ENCODE measurements around the gene ADARB1. TPM values are rescaled to one million over a fixed set of nuclear protein-coding genes. Genes with fewer than 3 reads are reported as not detected.
"Not testable (repeated sequence)": the region's sequence is repeated elsewhere in the genome, so short reads cannot be mapped to it uniquely, and the experiment has no call there.

The ADARB1 gene
- 10 to 100 TPM; 28.7 to 38.5 TPM for total RNA-seq

DNA sequence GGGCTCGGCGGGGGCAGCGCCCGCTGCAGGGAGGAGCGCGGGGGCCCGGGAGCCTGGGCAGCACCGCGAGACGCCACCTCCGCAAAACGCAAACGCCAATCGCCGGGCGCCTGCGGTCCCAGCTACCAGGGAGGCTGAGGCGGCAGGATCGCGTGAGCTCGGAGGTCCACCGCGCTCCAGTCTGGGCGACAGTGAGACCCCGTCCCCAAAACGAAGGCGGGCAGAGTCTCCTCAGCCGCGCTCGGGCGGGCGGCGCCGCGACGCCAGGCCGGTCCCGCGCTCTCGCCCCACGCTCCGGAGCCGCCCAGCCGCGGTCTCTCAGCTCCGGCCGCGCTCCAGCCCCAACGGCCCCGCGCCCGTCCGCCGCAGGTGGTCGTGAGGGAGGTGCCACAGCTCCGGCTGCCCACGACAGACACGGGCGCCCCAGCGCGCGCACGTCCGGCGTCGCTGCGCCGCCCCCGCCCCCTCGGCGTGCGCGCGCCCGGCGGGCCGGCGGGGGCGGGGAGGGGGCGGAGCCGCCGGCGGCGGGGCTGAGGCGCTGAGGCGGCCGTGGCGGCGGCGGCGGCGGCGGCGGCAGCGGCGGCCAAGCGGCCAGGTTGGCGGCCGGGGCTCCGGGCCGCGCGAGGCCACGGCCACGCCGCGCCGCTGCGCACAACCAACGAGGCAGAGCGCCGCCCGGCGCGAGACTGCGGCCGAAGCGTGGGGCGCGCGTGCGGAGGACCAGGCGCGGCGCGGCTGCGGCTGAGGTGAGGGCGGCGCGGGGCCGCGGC lies at the start of gene ADARB1:
Gene ADARB1 (plus strand): TSS at position 533 of the 770 bp plus-strand sequence. CDS start 97,077 bp downstream, outside the sequence.
- Mint-ChIP-seq H3K27me3 (peaks cover 3 to 9% of the 10 kb centered on the region in 2 donors), H3K9me3 (no peaks in the 10 kb centered on the region), H3K4me1 (ENCODE audit: low read depth in 2 of 2) (peaks cover 30 to 33% of the 10 kb centered on the region in 2 donors), H3K4me3 (peak within 1 kb of the TSS; percentile 98), H3K27ac (peak within 1 kb of the TSS; percentile 82 to 87), H3K36me3 (no peaks in the 10 kb centered on the region)
- DNase-seq (ENCODE audit: low spot score): peak; percentile 76
- peak; percentile 83 to 85 for ATAC-seq

- Mint-ChIP-seq H3K36me3 (peaks cover 5% of the 10 kb centered on the region), H3K27ac (no peak overlapping the region), H3K27me3 (peaks cover 0 to 15% of the 10 kb centered on the region in 2 donors), H3K9me3 (peaks cover 3% of the 10 kb centered on the region), H3K4me3 (no peak overlapping the region), H3K4me1 (ENCODE audit: low read depth in 2 of 2) (peaks cover 0 to 2% of the 10 kb centered on the region in 2 donors)
- DNase-seq (ENCODE audit: low spot score) (peak; percentile 51), ATAC-seq (no peak)
These were observed 48.2 kb upstream of the ADARB1 start for GRCh38 chr21:45026066-45026745.

DNA sequence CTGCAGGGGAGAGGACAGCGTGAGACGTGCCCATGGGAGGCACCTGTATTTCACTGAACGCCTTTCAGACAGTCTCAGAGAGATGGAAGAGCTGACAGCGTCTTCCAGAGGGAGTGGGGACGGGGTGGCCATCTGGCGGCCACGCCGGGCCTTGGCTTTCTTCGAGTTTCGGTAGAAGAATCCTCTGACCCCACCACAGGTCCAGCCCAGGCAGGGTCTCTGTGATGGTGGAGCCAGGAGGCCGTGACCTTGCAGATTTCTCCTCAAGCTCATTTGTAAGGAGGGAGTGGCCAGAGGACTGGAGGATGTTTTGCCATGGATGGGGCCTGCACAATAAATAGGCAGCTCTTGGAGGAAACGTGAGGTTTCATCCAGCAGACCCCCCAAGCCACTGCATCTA lies 47.6 kb upstream of the ADARB1 start:
- H3K4me1 Mint-ChIP-seq (ENCODE audit: low read depth in 2 of 2): peaks cover 0 to 3% of the 10 kb centered on the region in 2 donors
- peaks cover 3% of the 10 kb centered on the region for H3K9me3 Mint-ChIP-seq
- H3K27ac Mint-ChIP-seq: no peak overlapping the region
- peaks cover 5% of the 10 kb centered on the region for H3K36me3 Mint-ChIP-seq
- peak; percentile 32 for DNase-seq (ENCODE audit: low spot score)
- no peak for ATAC-seq
- H3K4me3 Mint-ChIP-seq: no peak overlapping the region
- peaks cover 0 to 13% of the 10 kb centered on the region in 2 donors for H3K27me3 Mint-ChIP-seq

DNA sequence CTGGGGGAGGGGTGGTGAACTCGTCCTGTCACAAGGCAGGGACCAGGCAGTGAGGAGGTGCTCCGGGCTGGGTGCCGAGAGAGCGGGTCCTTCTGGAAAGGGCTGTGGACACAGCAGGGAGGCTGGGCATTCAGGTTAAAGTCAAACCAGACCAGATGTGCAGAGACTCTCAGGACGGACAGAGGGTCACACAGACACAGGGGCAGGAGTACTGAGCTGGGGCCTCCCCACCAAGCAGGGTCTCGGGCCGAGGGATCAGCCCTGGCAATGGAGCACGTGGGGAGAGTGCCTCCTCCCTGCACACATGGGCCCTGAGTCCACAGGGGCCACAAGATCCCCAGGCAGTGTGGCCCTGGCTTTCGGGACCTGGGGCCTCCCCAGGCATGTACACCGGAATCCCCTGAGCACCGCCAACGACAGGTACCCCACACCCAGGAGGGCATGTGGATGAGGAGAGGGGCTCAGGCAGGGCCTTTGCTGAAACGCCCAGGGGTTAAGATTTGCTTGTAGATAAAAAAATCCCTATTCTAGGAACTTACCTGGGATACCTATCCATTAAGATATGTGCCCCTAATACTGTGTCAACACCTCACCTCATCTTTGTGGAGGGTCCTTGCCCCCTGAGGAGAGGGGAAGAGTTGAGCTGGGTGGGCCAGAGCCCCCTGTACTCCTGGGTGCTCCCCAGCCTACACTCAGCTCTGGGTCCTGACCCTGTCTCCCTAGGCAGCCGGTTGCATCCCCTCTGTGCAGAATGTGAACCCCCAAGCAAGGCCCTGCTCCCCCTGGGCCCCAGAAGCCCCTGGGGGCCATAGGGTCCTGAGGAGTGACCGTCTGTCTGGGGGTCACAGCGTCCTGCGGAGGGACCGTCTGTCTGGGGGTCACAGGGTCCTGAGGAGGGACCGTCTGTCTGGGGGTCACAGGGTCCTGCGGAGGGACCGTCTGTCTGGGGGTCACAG lies 46.9 kb upstream of the ADARB1 start:
- no peak overlapping the region for H3K4me3 Mint-ChIP-seq
- ATAC-seq (no peak), DNase-seq (ENCODE audit: low spot score) (peak; percentile 37)
- H3K27ac Mint-ChIP-seq: no peak overlapping the region
- peaks cover 0 to 3% of the 10 kb centered on the region in 2 donors for H3K4me1 Mint-ChIP-seq (ENCODE audit: low read depth in 2 of 2)
- H3K36me3 Mint-ChIP-seq: peaks cover 5% of the 10 kb centered on the region
- peaks cover 3% of the 10 kb centered on the region for H3K9me3 Mint-ChIP-seq
- H3K27me3 Mint-ChIP-seq: peaks cover 0 to 15% of the 10 kb centered on the region in 2 donors

- H3K27me3 Mint-ChIP-seq: peaks cover 4 to 14% of the 10 kb centered on the region in 2 donors
- not testable (repeated sequence) for H3K4me3 Mint-ChIP-seq; H3K27ac Mint-ChIP-seq; H3K9me3 Mint-ChIP-seq; H3K36me3 Mint-ChIP-seq; ATAC-seq; H3K4me1 Mint-ChIP-seq (ENCODE audit: low read depth in 2 of 2)
- peak; percentile 34 for DNase-seq (ENCODE audit: low spot score)
These were observed 45.7 kb upstream of the ADARB1 start for GRCh38 chr21:45028645-45029044.

DNA sequence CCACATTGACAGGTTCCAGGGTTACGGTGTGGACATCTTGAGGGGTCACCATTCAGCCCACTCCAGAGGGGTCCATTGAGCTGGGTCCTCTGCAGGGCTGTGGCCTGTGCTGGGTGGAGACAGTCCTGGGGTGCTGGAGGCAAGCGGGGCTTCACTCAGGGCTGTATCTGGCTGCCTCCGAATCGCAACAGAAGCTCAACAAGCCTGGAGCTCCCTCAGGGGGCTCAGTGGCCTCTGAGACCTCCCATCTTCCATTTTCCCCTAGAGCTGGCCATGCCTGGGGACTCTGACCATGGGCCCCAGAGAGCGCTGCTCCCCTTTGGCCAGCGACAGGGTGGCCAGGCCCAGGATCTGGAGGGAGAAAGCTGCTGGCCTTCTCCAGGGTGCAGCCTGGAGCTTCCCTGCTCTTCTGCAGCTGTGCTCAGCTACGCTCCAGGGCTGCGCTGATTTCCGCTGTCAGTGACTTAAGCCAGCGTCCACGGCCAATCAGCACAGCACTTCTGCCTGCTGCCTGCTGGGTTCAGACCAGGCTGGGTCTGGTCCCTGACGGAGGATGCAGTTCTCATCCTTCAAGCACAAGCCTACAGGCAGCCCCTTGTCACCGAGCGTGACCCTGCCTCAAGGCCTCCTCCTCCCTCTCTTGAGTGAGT lies 45.0 kb upstream of the ADARB1 start:
- Mint-ChIP-seq H3K4me1 (ENCODE audit: low read depth in 2 of 2) (peaks cover 0 to 3% of the 10 kb centered on the region in 2 donors), H3K4me3 (no peak overlapping the region), H3K9me3 (peaks cover 2% of the 10 kb centered on the region), H3K27me3 (peaks cover 8 to 14% of the 10 kb centered on the region in 2 donors), H3K36me3 (no peaks in the 10 kb centered on the region), H3K27ac (no peak overlapping the region)
- DNase-seq (ENCODE audit: low spot score) (peak; percentile 41), ATAC-seq (peak in 1 of 2 donors; percentile 33)

- no peak overlapping the region for H3K4me3 Mint-ChIP-seq
- peak; percentile 56 for DNase-seq (ENCODE audit: low spot score)
- peaks cover 8 to 11% of the 10 kb centered on the region in 2 donors for H3K27me3 Mint-ChIP-seq
- H3K4me1 Mint-ChIP-seq (ENCODE audit: low read depth in 2 of 2): peaks cover 0 to 3% of the 10 kb centered on the region in 2 donors
- ATAC-seq: no peak
- H3K27ac Mint-ChIP-seq: no peak overlapping the region
- no peaks in the 10 kb centered on the region for H3K36me3 Mint-ChIP-seq
- H3K9me3 Mint-ChIP-seq: no peaks in the 10 kb centered on the region
These were observed 44.3 kb upstream of the ADARB1 start for GRCh38 chr21:45029948-45030681.

- no peak overlapping the region for H3K27ac Mint-ChIP-seq
- ATAC-seq: no peak
- no peaks in the 10 kb centered on the region for H3K9me3 Mint-ChIP-seq
- H3K36me3 Mint-ChIP-seq: peaks cover 4% of the 10 kb centered on the region
- H3K4me1 Mint-ChIP-seq (ENCODE audit: low read depth in 2 of 2): peaks cover 0 to 3% of the 10 kb centered on the region in 2 donors
- peak; percentile 57 for DNase-seq (ENCODE audit: low spot score)
- H3K27me3 Mint-ChIP-seq: peaks cover 8 to 17% of the 10 kb centered on the region in 2 donors
- H3K4me3 Mint-ChIP-seq: no peak overlapping the region
These were observed 43.5 kb upstream of the ADARB1 start for GRCh38 chr21:45030682-45031570.

DNA sequence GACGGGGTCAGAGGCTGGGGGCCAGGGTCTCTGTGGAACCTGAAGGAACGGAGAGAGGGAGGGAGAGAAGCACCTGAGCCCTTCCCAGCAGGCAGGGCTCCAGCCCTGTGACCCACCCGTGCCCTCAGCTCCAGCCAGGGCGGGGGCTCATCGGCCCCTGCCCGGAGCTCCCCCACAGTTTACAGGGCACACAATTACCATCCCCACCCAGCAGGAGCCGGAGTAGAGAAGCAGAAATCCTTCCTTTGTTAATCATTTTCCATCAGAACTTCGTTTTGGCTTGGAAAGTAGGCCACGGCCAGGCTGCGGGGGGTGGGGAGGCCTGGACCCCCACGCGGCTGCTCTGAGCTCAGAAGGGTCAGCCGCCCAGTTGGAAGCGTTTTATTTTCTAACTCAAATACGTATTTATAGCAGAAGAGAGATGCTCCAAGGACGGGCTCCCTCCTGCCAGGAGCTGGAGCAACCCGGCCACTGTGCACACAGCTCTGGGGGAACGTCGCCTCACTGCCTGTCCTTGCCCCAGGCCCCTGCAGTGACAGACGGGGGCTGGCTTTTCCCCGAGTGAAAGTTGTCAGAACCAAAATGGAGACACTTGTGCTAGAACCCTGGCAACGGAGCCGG lies 42.7 kb upstream of the ADARB1 start:
- ATAC-seq: no peak
- peaks cover 10% of the 10 kb centered on the region for H3K36me3 Mint-ChIP-seq
- H3K4me3 Mint-ChIP-seq: no peak overlapping the region
- no peak overlapping the region for H3K27ac Mint-ChIP-seq
- H3K4me1 Mint-ChIP-seq (ENCODE audit: low read depth in 2 of 2): peaks cover 0 to 3% of the 10 kb centered on the region in 2 donors
- DNase-seq (ENCODE audit: low spot score): peak; percentile 15
- H3K27me3 Mint-ChIP-seq: peaks cover 8 to 18% of the 10 kb centered on the region in 2 donors
- H3K9me3 Mint-ChIP-seq: no peaks in the 10 kb centered on the region

GRCh38 chr21:45032332-45032731 lies 42.0 kb upstream of the ADARB1 start:
- DNase-seq (ENCODE audit: low spot score) (peak; percentile 48), ATAC-seq (no peak)
- Mint-ChIP-seq H3K27me3 (peaks cover 8 to 21% of the 10 kb centered on the region in 2 donors), H3K4me1 (ENCODE audit: low read depth in 2 of 2) (peaks cover 0 to 3% of the 10 kb centered on the region in 2 donors), H3K36me3 (peaks cover 14% of the 10 kb centered on the region), H3K4me3 (no peak overlapping the region), H3K9me3 (no peaks in the 10 kb centered on the region), H3K27ac (no peak overlapping the region)

DNA sequence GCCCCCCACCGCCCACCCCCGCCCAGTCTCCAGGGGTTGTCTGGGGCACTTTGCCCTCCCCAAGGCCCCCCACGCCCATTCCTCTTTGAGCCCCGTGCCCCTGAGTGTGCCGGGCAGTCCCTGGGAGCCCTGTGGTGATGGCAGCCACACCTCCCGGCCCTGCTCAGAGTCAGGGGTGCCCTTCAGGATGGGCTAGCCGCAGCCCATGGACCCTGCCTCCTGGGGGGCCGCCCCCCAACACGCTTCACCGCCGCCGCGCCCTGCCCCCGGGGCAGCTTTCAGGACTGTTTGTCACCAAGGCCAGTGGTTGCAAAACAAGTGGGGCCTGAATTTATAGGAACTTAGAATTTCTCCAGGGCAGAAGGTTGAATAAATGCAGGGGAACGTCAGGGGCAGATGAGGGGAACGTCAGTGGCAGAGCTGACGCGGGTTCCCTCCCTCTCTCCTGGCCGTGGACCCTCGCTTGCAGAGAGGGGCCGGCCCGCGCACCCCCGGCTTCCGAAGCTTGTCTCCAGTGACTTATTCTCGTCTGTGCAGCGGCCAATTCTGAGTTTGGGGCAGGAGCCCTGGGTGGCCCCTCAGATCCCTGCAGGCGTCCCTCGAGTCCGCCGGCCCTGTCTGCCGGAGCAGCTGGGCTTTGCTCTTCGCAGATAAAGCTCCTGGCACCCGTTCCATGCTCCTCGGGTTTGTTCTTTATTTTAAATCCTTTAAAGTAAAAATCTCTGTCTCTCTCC lies 41.2 kb upstream of the ADARB1 start:
- peaks cover 0 to 3% of the 10 kb centered on the region in 2 donors for H3K4me1 Mint-ChIP-seq (ENCODE audit: low read depth in 2 of 2)
- no peak overlapping the region for H3K4me3 Mint-ChIP-seq
- H3K27me3 Mint-ChIP-seq: peaks cover 8 to 21% of the 10 kb centered on the region in 2 donors
- DNase-seq (ENCODE audit: low spot score): peak; percentile 58
- peaks cover 14% of the 10 kb centered on the region for H3K36me3 Mint-ChIP-seq
- H3K9me3 Mint-ChIP-seq: no peaks in the 10 kb centered on the region
- ATAC-seq: no peak
- no peak overlapping the region for H3K27ac Mint-ChIP-seq

Measured in natural killer cell treated with Interleukin-12 subunit alpha and Interleukin-12 subunit beta and Interleukin-15 and Interleukin-18, amount 100 ng/mL, for 72 hours (primary cell).